Lower leg skin (tissue), 3 donors: Measurements from ENCODE around the gene ORAI1.

Experiments
- POLR2A ChIP-seq, 2 donors: fragments of 450-650 bp; IDR thresholded peaks; one replicate each; pipeline ENCODE4 v1.6.1; 2016 to 2017; ENCODE audit warnings: antibody characterized with exemption in 2 of 2, mild to moderate bottlenecking in 1 of 2, moderate library complexity in 1 of 2
- TF ChIP-seq, protein P1 (sequence below), 3 donors: fragments of 450-650 bp; IDR thresholded peaks; one replicate each; pipeline ENCODE4 v1.5.1; 2016; ENCODE audit warnings: antibody characterized with exemption in 3 of 3, mild to moderate bottlenecking in 3 of 3, moderate library complexity in 2 of 3

- TF ChIP-seq, protein P1, sequence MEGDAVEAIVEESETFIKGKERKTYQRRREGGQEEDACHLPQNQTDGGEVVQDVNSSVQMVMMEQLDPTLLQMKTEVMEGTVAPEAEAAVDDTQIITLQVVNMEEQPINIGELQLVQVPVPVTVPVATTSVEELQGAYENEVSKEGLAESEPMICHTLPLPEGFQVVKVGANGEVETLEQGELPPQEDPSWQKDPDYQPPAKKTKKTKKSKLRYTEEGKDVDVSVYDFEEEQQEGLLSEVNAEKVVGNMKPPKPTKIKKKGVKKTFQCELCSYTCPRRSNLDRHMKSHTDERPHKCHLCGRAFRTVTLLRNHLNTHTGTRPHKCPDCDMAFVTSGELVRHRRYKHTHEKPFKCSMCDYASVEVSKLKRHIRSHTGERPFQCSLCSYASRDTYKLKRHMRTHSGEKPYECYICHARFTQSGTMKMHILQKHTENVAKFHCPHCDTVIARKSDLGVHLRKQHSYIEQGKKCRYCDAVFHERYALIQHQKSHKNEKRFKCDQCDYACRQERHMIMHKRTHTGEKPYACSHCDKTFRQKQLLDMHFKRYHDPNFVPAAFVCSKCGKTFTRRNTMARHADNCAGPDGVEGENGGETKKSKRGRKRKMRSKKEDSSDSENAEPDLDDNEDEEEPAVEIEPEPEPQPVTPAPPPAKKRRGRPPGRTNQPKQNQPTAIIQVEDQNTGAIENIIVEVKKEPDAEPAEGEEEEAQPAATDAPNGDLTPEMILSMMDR (IDR thresholded peaks at IDR 0.05) = no peak
- TF ChIP-seq POLR2A (IDR thresholded peaks at IDR 0.05) = no peak
Observed at GRCh38 chr12:121673013-121673511, 46.7 kb downstream of the ORAI1 start.
